Duodenal mucosa (tissue), 2 donors: ENCODE measurements around the gene ZNF319.

Experiments
- H3K27ac ChIP-seq: one replicate; pipeline ENCODE4 v1.7.0; 2013; ENCODE audit warnings: low read depth, low read length
- H3K27me3 ChIP-seq, 2 donors: one replicate each; pipeline ENCODE4 v1.7.0; 2013; ENCODE audit warnings: low read length in 2 of 2, control low read depth in 1 of 2; ENCODE audit not compliant: insufficient read depth in 2 of 2, control insufficient read depth in 1 of 2
- H3K36me3 ChIP-seq, 2 donors: one replicate each; pipeline ENCODE4 v1.7.0; 2013; ENCODE audit warnings: low read length in 2 of 2, control low read depth in 1 of 2; ENCODE audit not compliant: insufficient read depth in 2 of 2, control insufficient read depth in 1 of 2
- H3K4me1 ChIP-seq, 2 donors: one replicate each; pipeline ENCODE4 v1.7.0; 2013; ENCODE audit warnings: low read length in 2 of 2, control low read depth in 1 of 2; ENCODE audit not compliant: insufficient read depth in 2 of 2, control insufficient read depth in 1 of 2
- H3K4me3 ChIP-seq, 2 donors: one replicate each; pipeline ENCODE4 v1.7.0; 2013; ENCODE audit warnings: low read length in 2 of 2, low read depth in 1 of 2
- H3K9ac ChIP-seq, 2 donors: one replicate each; pipeline ENCODE4 v1.7.0; 2013; ENCODE audit warnings: low read length in 2 of 2, low read depth in 1 of 2
- H3K9me3 ChIP-seq, 2 donors: one replicate each; pipeline ENCODE4 v1.7.0; 2013; ENCODE audit warnings: low read length in 2 of 2, control low read depth in 1 of 2; ENCODE audit not compliant: control insufficient read depth in 1 of 2

Gene ZNF319

DNA sequence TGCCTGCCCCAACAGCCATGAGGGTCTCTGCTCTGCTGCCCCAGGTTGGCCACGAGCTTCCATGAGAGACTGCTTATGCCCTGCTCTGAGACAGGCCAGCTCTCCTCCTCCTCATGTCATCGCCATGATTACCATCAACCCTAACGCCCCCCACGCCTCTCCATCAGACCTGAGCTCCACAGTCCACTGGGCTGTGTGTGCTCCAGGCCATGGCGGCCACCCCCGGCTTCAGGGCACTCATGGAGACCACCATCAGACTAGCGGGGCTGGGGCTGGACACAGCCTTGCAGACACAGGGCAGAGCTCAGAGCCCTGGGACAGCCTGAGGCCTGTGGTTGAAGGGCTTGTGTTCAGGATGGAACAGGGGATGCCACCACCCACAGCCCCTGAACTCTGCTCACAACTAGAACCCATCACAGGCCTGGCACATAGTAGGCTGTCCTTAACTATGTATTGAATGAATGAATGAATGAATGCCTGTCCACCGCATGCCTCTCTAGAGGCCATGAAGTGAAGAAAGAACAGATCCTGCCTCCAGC, 44.1 kb downstream of the ZNF319 start:
- Histone ChIP-seq H3K9ac (no peak overlapping the region), H3K36me3 (no peaks in the 10 kb centered on the region), H3K4me1 (no peaks in the 10 kb centered on the region), H3K9me3 (no peaks in the 10 kb centered on the region), H3K4me3 (no peak overlapping the region), H3K27ac (no peak overlapping the region), H3K27me3 (no peaks in the 10 kb centered on the region)

DNA sequence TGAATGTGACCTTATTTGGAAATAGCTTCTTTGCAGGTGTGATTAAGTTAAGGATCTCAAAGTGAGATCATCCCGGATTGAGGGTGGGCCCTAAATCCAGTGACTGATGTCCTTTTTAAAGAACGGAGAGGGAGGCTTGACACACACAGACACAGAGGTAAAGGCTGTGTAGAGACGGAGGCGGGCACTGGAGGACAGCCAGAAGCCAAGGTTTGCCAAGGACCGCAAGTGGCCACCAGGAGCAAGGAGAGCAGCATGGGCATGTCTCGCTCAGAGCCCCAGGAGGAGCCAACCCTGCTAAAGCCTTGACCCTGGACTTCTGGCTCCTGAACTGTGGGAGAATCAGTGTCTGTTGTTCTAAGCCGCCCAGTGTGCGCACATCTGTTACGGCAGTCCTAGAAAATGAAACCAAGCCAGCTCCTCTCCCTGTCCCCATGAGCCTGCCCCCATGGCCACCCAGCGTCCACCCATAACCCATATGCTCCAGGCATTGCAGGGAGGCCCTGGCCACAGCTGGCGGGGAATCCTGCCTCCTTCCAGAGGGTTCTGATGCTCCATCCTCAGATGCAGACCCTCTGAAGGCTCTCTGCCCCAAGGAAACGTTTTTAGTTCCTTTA, 44.8 kb downstream of the ZNF319 start:
- no peaks in the 10 kb centered on the region for H3K4me1 ChIP-seq
- H3K9ac ChIP-seq = no peak overlapping the region
- H3K27me3 ChIP-seq = no peaks in the 10 kb centered on the region
- no peaks in the 10 kb centered on the region for H3K36me3 ChIP-seq
- no peak overlapping the region for H3K4me3 ChIP-seq
- no peak overlapping the region for H3K27ac ChIP-seq
- no peaks in the 10 kb centered on the region for H3K9me3 ChIP-seq

DNA sequence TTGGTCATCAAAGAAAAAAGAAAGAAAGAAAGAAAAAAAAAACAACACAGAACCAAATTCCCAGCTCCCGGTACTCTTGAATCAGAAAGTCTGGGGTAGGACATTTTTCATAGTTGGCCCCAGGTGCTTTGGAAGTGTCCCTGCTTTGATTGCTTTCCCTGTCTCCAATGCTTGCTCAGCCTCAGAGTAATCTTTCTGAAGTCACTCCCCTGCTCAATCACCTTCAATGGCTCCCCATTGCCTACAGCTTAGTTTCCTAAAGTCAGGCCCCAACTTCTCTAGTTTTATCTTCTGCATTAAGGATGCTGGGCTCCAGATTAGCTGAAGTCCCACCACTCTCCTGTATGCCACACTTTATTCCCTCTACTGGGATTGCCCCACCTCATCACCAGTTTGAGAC, 46.6 kb downstream of the ZNF319 start:
- Histone ChIP-seq H3K9me3 (no peaks in the 10 kb centered on the region), H3K4me1 (no peaks in the 10 kb centered on the region), H3K4me3 (no peak overlapping the region), H3K9ac (no peak overlapping the region), H3K27me3 (no peaks in the 10 kb centered on the region), H3K36me3 (no peaks in the 10 kb centered on the region), H3K27ac (no peak overlapping the region)

DNA sequence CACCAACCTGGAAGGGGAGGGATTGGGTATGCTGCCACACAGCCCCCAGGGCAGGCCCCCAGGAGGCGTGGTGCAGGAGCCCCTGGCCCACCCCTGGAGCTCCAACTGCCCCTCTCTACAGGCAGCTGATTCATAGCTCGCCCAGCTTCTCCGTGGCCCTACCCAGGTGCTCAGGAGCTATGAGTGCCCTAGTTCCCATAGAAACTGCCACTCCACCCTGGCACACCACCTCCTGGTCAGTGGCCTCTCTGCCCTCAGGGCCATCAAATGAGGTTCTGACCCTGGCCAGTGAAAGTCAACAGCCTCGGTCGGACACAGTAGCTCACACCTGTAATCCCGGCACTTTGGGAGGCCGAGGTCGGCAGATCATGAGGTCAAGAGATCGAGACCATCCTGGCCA, 47.6 kb downstream of the ZNF319 start:
- no peaks in the 10 kb centered on the region for H3K36me3 ChIP-seq
- H3K4me3 ChIP-seq = no peak overlapping the region
- no peaks in the 10 kb centered on the region for H3K27me3 ChIP-seq
- no peak overlapping the region for H3K27ac ChIP-seq
- H3K9ac ChIP-seq = no peak overlapping the region
- H3K9me3 ChIP-seq = no peaks in the 10 kb centered on the region
- no peaks in the 10 kb centered on the region for H3K4me1 ChIP-seq

DNA sequence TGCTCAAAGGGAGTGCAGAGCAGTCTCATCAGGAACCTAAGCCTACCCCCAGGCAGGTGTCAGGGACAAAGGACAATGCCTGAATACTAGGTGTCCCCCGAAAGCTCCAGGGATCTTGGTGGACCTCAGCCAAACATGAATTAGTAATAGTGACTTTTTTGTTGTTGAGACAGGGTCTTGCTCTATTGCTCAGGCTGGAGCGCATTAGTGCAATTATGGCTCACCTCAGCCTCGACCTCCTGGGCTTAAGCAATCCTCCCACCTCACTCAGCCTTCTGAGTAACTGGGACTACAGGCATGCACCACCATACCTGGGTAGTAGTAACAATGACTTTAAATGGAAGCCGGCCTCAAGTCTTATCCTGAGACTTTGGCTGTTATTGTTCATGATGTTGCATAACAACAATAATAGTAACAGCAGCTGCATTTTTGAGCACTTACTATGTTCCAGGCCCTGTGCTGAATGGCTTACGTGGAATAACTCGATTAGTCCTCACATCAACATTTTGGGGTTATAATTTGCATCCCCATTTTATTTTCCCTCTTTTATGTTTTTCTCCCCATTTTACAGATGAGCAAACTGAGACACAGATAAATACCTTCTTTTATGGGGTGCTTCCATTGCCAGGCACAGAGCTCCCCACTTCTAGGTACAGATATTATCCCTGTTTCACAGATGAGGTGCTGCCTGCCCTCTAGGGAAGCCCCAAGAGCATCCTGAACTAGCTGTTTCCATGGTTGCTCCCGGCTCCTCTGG, 49.1 kb downstream of the ZNF319 start:
- no peak overlapping the region for H3K9ac ChIP-seq
- no peaks in the 10 kb centered on the region for H3K4me1 ChIP-seq
- H3K27me3 ChIP-seq = no peaks in the 10 kb centered on the region
- no peak overlapping the region for H3K4me3 ChIP-seq
- no peaks in the 10 kb centered on the region for H3K9me3 ChIP-seq
- H3K27ac ChIP-seq = no peak overlapping the region
- H3K36me3 ChIP-seq = no peaks in the 10 kb centered on the region

DNA sequence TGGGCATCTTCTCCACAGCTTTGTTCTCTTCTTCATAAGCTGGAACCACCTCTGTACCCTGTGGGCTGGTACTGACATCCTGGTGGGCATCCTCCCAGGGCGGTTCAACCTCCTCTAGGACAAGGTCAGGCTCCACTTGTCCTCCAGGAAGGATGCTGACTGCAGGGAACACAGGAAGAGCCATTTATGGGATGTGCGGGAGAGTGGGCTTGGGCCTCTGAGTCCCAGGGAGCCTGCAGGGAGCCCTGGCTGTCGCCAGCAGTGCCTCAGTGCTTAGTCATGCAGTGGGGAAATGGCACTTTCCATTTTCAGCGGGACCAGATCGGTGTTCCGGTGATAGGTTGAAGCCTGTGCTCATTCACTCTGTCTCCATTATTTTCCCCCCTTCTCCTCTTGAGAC, 50.1 kb downstream of the ZNF319 start:
- no peaks in the 10 kb centered on the region for H3K4me1 ChIP-seq

GRCh38 chr16:57949595-57950238, 50.8 kb downstream of the ZNF319 start:
- Histone ChIP-seq H3K4me1 (no peaks in the 10 kb centered on the region), H3K27me3 (no peaks in the 10 kb centered on the region), H3K4me3 (no peak overlapping the region), H3K9ac (no peak overlapping the region), H3K9me3 (no peaks in the 10 kb centered on the region), H3K27ac (no peak overlapping the region), H3K36me3 (no peaks in the 10 kb centered on the region)

More for the DNA sequence above, 50.1 kb downstream of the ZNF319 start:
- Histone ChIP-seq H3K27ac (no peak overlapping the region), H3K9me3 (no peaks in the 10 kb centered on the region), H3K9ac (no peak overlapping the region), H3K27me3 (no peaks in the 10 kb centered on the region), H3K36me3 (no peaks in the 10 kb centered on the region), H3K4me3 (no peak overlapping the region)

GRCh38 chr16:57949013-57949412, 51.5 kb downstream of the ZNF319 start:
- no peak overlapping the region for H3K9ac ChIP-seq

GRCh38 chr16:57948027-57948426, 52.4 kb downstream of the ZNF319 start:
- H3K4me3 ChIP-seq = no peak overlapping the region
- H3K27me3 ChIP-seq = no peaks in the 10 kb centered on the region
- no peaks in the 10 kb centered on the region for H3K36me3 ChIP-seq
- no peak overlapping the region for H3K27ac ChIP-seq
- no peaks in the 10 kb centered on the region for H3K9me3 ChIP-seq
- H3K9ac ChIP-seq = no peak overlapping the region
- H3K4me1 ChIP-seq = no peaks in the 10 kb centered on the region

More at GRCh38 chr16:57949013-57949412, 51.5 kb downstream of the ZNF319 start:
- Histone ChIP-seq H3K4me1 (no peaks in the 10 kb centered on the region), H3K36me3 (no peaks in the 10 kb centered on the region), H3K27me3 (no peaks in the 10 kb centered on the region), H3K4me3 (no peak overlapping the region), H3K27ac (no peak overlapping the region), H3K9me3 (no peaks in the 10 kb centered on the region)

DNA sequence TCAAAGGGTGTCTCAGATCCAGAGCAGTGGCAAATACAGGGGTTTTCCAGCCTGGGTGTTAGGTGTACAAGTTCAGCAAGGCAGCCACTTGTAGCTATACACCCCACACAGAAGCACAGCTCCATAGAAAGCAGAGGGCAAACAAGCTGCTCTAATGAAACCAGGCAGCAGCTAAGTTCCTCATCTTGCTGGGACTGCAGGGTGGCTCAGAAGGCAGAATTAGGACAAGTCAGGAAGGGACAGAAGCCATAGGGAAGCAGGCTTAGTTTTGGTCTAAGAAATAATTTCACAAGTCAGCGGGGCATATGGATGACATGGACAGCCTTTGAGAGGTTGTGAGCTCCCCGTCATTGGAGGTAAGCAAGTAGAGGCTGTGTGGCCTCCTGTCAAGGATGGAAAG, 53.2 kb downstream of the ZNF319 start:
- no peak overlapping the region for H3K4me3 ChIP-seq
- H3K27me3 ChIP-seq = no peaks in the 10 kb centered on the region
- no peaks in the 10 kb centered on the region for H3K4me1 ChIP-seq
- no peaks in the 10 kb centered on the region for H3K9me3 ChIP-seq
- no peaks in the 10 kb centered on the region for H3K36me3 ChIP-seq
- H3K27ac ChIP-seq = no peak overlapping the region
- H3K9ac ChIP-seq = no peak overlapping the region
